ENCODE measurements around the gene FAM199X. TPM values are rescaled to one million over a fixed set of nuclear protein-coding genes. Genes with fewer than 3 reads are reported as not detected.
A peak's percentile ranks its signal among the peaks of the same experiment; 100 is the strongest.

FAM199X gene
- total and polyA plus RNA-seq, 5 experiments from 2014 or later = 7.6 to 21.4 (median 8.7) TPM

DNA sequence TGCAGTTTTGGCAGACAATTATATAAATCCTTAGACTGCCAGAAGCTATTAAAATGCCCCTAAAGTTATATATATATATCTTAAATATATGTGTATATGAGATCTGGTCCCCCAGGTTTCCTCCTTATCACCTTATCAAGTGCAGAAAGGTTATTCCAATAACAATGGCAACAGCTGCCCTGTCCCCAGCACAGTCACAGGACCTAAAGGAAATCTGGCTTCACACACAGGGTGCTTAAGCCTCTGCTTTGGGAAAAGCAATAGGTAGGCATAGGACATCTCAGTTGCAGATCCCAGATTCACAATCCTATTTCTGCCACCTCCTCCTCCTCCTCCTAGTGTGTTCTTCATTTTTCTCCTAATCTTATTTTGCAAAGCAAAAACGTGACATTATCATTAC lies 15.2 kb upstream of the FAM199X start:
- Mint-ChIP-seq H3K4me1 (peaks cover 10 to 31% (median 20%) of the 10 kb centered on the region in 4 donors), H3K27ac (no peak overlapping the region), H3K27me3 (no peaks in the 10 kb centered on the region), H3K9me3 (peaks cover 0 to 4% (median 0%) of the 10 kb centered on the region in 9 donors), H3K4me3 (no peak overlapping the region), H3K36me3 (peaks cover 0 to 6% (median 0%) of the 10 kb centered on the region in 3 donors)
- no peak for DNase-seq
- POLR2A ChIA-PET = no interaction called here
- ATAC-seq = no peak

- POLR2A ChIA-PET = interaction anchor here (0.8 to 2.0 kb wide), 7 partner anchors 10 to 47 kb away, joined by 3 to 37 read pairs (median 6); partner anchors contain the start of genes FAM199X and ZCCHC18
- DNase-seq (peak; percentile 53 to 84 (median 78)), ATAC-seq (peak; percentile 84 to 88)
- Mint-ChIP-seq H3K27ac (peak within 1 kb of the TSS; percentile 94 to 100 (median 99)), H3K4me1 (peaks cover 2 to 24% (median 21%) of the 10 kb centered on the region in 4 donors), H3K27me3 (peaks cover 0 to 1% (median 0%) of the 10 kb centered on the region in 5 donors), H3K4me3 (peak within 1 kb of the TSS; percentile 91 to 100 (median 98)), H3K36me3 (peaks cover 0 to 6% (median 0%) of the 10 kb centered on the region in 3 donors), H3K9me3 (no peaks in the 10 kb centered on the region)
These were observed 9.4 kb upstream of the FAM199X start, which contains the start of gene SLC25A53 for GRCh38 chrX:104156630-104157529. Gene SLC25A53 (minus strand): TSS chrX:104157009. CDS start chrX:104105257, 51,752 bp downstream.

- POLR2A ChIA-PET = interaction anchor here (0.8 to 2.8 kb wide), 2 partner anchors 10 to 56 kb away, joined by 3 to 37 read pairs; partner anchors contain the start of gene SLC25A53
- Mint-ChIP-seq H3K9me3 (no peaks in the 10 kb centered on the region), H3K4me1 (peaks cover 24 to 39% (median 34%) of the 10 kb centered on the region in 4 donors), H3K36me3 (peaks cover 0 to 5% (median 0%) of the 10 kb centered on the region in 3 donors), H3K27me3 (no peaks in the 10 kb centered on the region), H3K4me3 (peak overlapping the region; percentile 66 to 85 (median 77)), H3K27ac (peak overlapping the region in 8 of 10 donors; percentile 27 to 82 (median 70))
- DNase-seq (peak in 1 of 10 donors; percentile 1), ATAC-seq (no peak)
These were observed 633 bp downstream of the FAM199X start for GRCh38 chrX:104166735-104167436.

- H3K4me1 Mint-ChIP-seq = peaks cover 24 to 46% (median 35%) of the 10 kb centered on the region in 4 donors
- H3K27ac Mint-ChIP-seq = peak overlapping the region in 6 of 10 donors; percentile 27 to 82 (median 67)
- POLR2A ChIA-PET = no interaction called here
- H3K4me3 Mint-ChIP-seq = peak overlapping the region; percentile 66 to 85 (median 77)
- H3K36me3 Mint-ChIP-seq = peaks cover 0 to 10% (median 0%) of the 10 kb centered on the region in 3 donors
- ATAC-seq = no peak
- no peaks in the 10 kb centered on the region for H3K27me3 Mint-ChIP-seq
- no peaks in the 10 kb centered on the region for H3K9me3 Mint-ChIP-seq
- DNase-seq = no peak
These were observed 1.9 kb downstream of the FAM199X start for GRCh38 chrX:104168127-104168526.

DNA sequence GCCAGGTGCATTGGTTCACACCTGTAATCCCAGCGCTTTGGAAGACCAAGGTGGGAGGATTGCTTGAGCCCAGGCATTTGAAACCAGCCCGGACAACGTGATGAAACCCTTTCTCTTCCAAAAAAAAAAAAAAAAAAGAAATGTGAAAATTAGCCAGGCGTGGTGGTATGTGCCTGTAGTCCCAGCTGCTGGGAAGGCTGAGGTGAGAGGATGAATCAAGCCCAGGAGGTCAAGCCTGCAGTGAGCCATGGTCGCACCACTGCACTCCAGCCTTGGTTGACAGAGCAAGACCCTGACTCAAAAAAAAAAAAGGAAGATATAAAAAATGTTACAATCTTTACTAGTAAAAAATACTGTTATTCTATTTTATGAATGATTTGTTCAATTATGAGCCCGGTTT lies 5.9 kb downstream of the FAM199X start:
- Mint-ChIP-seq H3K4me3 (no peak overlapping the region), H3K9me3 (no peaks in the 10 kb centered on the region), H3K27ac (no peak overlapping the region), H3K36me3 (peaks cover 0 to 21% (median 3%) of the 10 kb centered on the region in 3 donors), H3K4me1 (peaks cover 22 to 46% (median 39%) of the 10 kb centered on the region in 4 donors), H3K27me3 (no peaks in the 10 kb centered on the region)
- ATAC-seq = no peak
- POLR2A ChIA-PET = no interaction called here
- DNase-seq = no peak

DNA sequence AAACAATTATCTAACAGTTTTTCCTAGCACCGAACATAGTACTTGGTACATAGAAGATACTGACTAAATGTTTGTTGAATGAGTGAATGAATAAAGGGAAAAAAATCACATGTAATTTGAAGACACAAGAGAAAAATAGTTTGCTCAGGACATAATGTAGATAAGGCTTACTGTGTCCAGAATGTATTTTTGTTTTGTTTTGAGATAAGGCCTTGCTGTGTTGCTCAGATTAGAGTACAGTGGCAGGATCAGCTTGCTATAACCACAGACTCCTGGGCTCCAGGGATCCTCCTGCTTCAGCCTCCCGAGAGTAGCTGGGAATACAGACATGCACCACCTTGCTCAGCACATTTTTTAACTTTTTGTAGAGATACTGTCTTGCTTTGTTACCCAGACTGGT lies 6.5 kb downstream of the FAM199X start:
- H3K4me1 Mint-ChIP-seq = peaks cover 19 to 41% (median 35%) of the 10 kb centered on the region in 4 donors

GRCh38 chrX:104173841-104174240 lies 7.6 kb downstream of the FAM199X start:
- POLR2A ChIA-PET = no interaction called here
- Mint-ChIP-seq H3K4me1 (peaks cover 16 to 31% (median 29%) of the 10 kb centered on the region in 4 donors), H3K27me3 (no peaks in the 10 kb centered on the region), H3K4me3 (no peak overlapping the region), H3K36me3 (peaks cover 0 to 37% (median 13%) of the 10 kb centered on the region in 3 donors), H3K27ac (peak overlapping the region in 3 of 10 donors; percentile 11 to 57 (median 47)), H3K9me3 (no peaks in the 10 kb centered on the region)
- ATAC-seq (no peak), DNase-seq (no peak)

More for the DNA sequence above, 6.5 kb downstream of the FAM199X start:
- H3K9me3 Mint-ChIP-seq = no peaks in the 10 kb centered on the region
- peaks cover 0 to 28% (median 6%) of the 10 kb centered on the region in 3 donors for H3K36me3 Mint-ChIP-seq
- POLR2A ChIA-PET = no interaction called here
- ATAC-seq = no peak
- peak overlapping the region in 1 of 10 donors; percentile 36 for H3K27ac Mint-ChIP-seq
- DNase-seq = no peak
- no peak overlapping the region for H3K4me3 Mint-ChIP-seq
- H3K27me3 Mint-ChIP-seq = no peaks in the 10 kb centered on the region

DNA sequence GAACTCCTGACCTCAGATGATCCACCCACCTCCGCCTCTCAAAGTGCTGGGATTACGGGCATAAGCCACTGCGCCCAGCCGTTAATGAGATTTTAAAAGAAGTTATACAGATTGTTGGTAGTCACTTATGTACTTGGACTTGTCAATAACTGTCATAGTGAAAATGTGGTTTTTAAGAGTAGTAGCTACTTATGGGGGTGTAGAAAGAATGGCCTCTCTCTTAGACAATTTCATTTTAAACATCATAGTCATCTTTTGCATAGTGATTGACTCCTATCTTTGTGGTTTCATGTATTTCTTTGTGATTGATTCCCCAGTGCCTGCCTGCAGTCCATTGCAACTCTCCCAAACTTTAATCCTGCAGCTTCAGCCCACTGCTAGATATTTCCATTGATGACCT lies 17.4 kb downstream of the FAM199X start:
- POLR2A ChIA-PET = no interaction called here
- Mint-ChIP-seq H3K4me3 (no peak overlapping the region), H3K4me1 (peaks cover 8 to 16% (median 13%) of the 10 kb centered on the region in 4 donors), H3K9me3 (no peaks in the 10 kb centered on the region), H3K27ac (no peak overlapping the region), H3K27me3 (no peaks in the 10 kb centered on the region), H3K36me3 (peaks cover 0 to 63% (median 3%) of the 10 kb centered on the region in 3 donors)
- DNase-seq = no peak
- no peak for ATAC-seq

DNA sequence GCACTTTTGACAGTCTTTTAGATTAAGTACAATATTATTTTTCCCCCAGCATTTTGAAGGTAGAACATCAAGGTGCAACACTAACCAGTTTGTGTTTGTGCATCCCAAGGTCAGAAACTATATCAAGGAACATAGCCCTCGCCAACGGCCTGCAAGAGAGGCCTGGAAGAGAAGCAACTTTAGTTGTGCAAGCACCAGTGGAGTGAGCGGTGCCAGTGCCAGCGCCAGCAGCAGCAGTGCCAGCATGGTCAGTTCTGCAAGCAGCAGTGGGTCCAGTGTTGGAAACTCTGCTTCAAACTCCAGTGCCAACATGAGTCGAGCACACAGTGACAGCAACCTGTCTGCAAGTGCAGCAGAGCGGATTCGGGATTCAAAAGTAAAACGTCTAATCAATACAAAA lies 21.7 kb downstream of the FAM199X start:
- H3K9me3 Mint-ChIP-seq = no peaks in the 10 kb centered on the region

GRCh38 chrX:104189837-104190236 lies 23.6 kb downstream of the FAM199X start:
- ATAC-seq = no peak
- Mint-ChIP-seq H3K27ac (no peak overlapping the region), H3K4me3 (no peak overlapping the region), H3K36me3 (peaks cover 0 to 61% (median 0%) of the 10 kb centered on the region in 3 donors), H3K9me3 (no peaks in the 10 kb centered on the region), H3K27me3 (no peaks in the 10 kb centered on the region), H3K4me1 (no peaks in the 10 kb centered on the region)
- no peak for DNase-seq
- POLR2A ChIA-PET = no interaction called here

More for the DNA sequence above, 21.7 kb downstream of the FAM199X start:
- Mint-ChIP-seq H3K27ac (no peak overlapping the region), H3K27me3 (no peaks in the 10 kb centered on the region), H3K4me3 (no peak overlapping the region), H3K36me3 (peaks cover 0 to 71% (median 0%) of the 10 kb centered on the region in 3 donors), H3K4me1 (peaks cover 0 to 6% (median 3%) of the 10 kb centered on the region in 4 donors)
- ATAC-seq = no peak
- no peak for DNase-seq
- POLR2A ChIA-PET = no interaction called here

- DNase-seq (no peak), ATAC-seq (no peak)
- peak overlapping the region in 1 of 10 donors; percentile 15 for H3K27ac Mint-ChIP-seq
- no peaks in the 10 kb centered on the region for H3K4me1 Mint-ChIP-seq
- H3K27me3 Mint-ChIP-seq = no peaks in the 10 kb centered on the region
- peaks cover 0 to 34% (median 0%) of the 10 kb centered on the region in 3 donors for H3K36me3 Mint-ChIP-seq
- no peak overlapping the region for H3K4me3 Mint-ChIP-seq
- H3K9me3 Mint-ChIP-seq = no peaks in the 10 kb centered on the region
- POLR2A ChIA-PET = no interaction called here
These were observed 27.2 kb downstream of the FAM199X start for GRCh38 chrX:104193485-104193884.

GRCh38 chrX:104195013-104195412 lies 28.8 kb downstream of the FAM199X start:
- H3K4me1 Mint-ChIP-seq = no peaks in the 10 kb centered on the region
- no peak for ATAC-seq
- no peak overlapping the region for H3K27ac Mint-ChIP-seq
- no peaks in the 10 kb centered on the region for H3K9me3 Mint-ChIP-seq
- no peak overlapping the region for H3K4me3 Mint-ChIP-seq
- POLR2A ChIA-PET = no interaction called here
- H3K27me3 Mint-ChIP-seq = no peaks in the 10 kb centered on the region
- H3K36me3 Mint-ChIP-seq = peaks cover 0 to 19% (median 0%) of the 10 kb centered on the region in 3 donors
- no peak for DNase-seq
